PC-9 (cell line): ENCODE data around the gene SMPD1.

Experiments used
- EZH2 ChIP-seq: fragments of 200-600 bp; sonication (generic); IDR thresholded peaks from 2 replicates; pipeline ENCODE4 v1.8.0; 2017; ENCODE audit warnings: antibody characterized with exemption, low read depth
- TF ChIP-seq, protein P1 (sequence below): fragments of 200-600 bp; sonication (generic); conservative IDR thresholded peaks from 2 replicates; pipeline ENCODE4 v1.6.1; 2017; ENCODE audit warnings: mixed run types, antibody characterized with exemption, mild to moderate bottlenecking, moderate library complexity

DNA sequence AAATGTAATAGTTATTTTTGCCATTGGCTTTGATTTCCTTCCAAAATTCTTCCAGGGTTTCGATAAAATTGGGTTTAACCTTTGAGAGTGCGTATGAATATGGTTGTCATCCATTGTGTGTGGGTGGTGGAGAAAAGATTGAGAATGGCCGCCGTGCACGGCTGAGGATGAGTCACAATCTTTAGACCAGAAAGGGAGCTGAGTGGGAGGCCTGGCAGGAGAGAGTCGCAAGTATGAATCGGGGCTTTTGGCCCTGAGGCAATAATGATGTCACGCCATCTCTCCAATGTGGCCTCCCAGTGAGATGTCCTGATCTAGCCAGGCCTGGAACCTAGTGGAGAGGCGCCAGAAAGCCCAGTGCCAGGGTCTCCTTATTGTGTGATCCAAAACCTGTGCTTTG, 33.1 kb upstream of the SMPD1 start:
- TF ChIP-seq, protein P1, sequence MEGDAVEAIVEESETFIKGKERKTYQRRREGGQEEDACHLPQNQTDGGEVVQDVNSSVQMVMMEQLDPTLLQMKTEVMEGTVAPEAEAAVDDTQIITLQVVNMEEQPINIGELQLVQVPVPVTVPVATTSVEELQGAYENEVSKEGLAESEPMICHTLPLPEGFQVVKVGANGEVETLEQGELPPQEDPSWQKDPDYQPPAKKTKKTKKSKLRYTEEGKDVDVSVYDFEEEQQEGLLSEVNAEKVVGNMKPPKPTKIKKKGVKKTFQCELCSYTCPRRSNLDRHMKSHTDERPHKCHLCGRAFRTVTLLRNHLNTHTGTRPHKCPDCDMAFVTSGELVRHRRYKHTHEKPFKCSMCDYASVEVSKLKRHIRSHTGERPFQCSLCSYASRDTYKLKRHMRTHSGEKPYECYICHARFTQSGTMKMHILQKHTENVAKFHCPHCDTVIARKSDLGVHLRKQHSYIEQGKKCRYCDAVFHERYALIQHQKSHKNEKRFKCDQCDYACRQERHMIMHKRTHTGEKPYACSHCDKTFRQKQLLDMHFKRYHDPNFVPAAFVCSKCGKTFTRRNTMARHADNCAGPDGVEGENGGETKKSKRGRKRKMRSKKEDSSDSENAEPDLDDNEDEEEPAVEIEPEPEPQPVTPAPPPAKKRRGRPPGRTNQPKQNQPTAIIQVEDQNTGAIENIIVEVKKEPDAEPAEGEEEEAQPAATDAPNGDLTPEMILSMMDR = no peak
- TF ChIP-seq EZH2 = no peak
